ENCODE results near the gene LPP.

The LPP gene

GRCh38 chr3:188646592-188646991 is 492.6 kb downstream of the LPP start:
- no peak overlapping the region for H3K4me2 ChIP-seq (ENCODE audit: insufficient read depth, low read length)

DNA sequence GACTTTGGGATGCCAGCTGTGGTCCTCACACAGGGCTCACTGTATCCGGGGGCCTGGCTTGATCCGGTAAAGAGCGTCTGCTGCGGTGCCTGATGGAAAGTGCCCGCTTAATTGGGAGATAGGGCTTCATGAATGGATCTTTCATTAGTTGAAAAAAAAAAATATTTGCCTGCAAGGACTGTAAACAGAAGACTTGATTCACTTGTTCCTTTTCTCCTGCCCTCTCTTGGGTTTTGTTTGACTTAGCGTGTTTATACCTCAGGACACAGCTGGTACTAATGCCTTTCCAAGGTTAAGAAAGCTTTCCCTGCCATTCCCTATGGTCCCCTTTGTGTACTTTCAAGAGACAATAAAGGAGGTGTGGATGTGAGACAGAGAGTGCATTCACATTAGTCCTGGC is 493.3 kb downstream of the LPP start:
- Histone ChIP-seq H2AFZ (ENCODE audit: low read depth, low read length) (no peak overlapping the region), H3K4me1 (ENCODE audit: insufficient read depth, low read length) (peaks cover 10% of the 10 kb centered on the region), H4K20me1 (ENCODE audit: insufficient read depth, low read length) (no peaks in the 10 kb centered on the region), H3K4me3 (ENCODE audit: low read depth in 1 of 2, low read length in 2 of 2) (no peak overlapping the region), H3K36me3 (ENCODE audit: insufficient read depth, low read length) (no peaks in the 10 kb centered on the region), H3K27me3 (ENCODE audit: insufficient read depth, low read length, poor library complexity) (no peaks in the 10 kb centered on the region), H3K9ac (ENCODE audit: low read depth, low read length) (no peak overlapping the region), H3K4me2 (ENCODE audit: insufficient read depth, low read length) (no peak overlapping the region), H3K27ac (ENCODE audit: low read length) (no peak overlapping the region), H3K9me3 (ENCODE audit: insufficient read depth, low read length, severe bottlenecking) (peaks cover 3% of the 10 kb centered on the region), H3K79me2 (ENCODE audit: insufficient read depth, low read length) (no peaks in the 10 kb centered on the region)
- ATAC-seq (ENCODE audit: insufficient read depth, low read depth) (no peak), DNase-seq (no peak)
- no peak for TF ChIP-seq EZH2 (IDR thresholded peaks at IDR 0.05; ENCODE audit: borderline replicate concordance, low read depth, low read length, severe bottlenecking)
- no peak for TF ChIP-seq CTCF (IDR thresholded peaks at IDR 0.05; ENCODE audit: borderline replicate concordance, extremely low read depth, low read length, poor library complexity, severe bottlenecking)

More at GRCh38 chr3:188646592-188646991, 492.6 kb downstream of the LPP start:
- ATAC-seq (ENCODE audit: insufficient read depth, low read depth): peak; percentile 68
- Histone ChIP-seq H3K9ac (ENCODE audit: low read depth, low read length) (no peak overlapping the region), H3K27me3 (ENCODE audit: insufficient read depth, low read length, poor library complexity) (no peaks in the 10 kb centered on the region), H4K20me1 (ENCODE audit: insufficient read depth, low read length) (no peaks in the 10 kb centered on the region), H3K9me3 (ENCODE audit: insufficient read depth, low read length, severe bottlenecking) (peaks cover 3% of the 10 kb centered on the region), H3K4me3 (ENCODE audit: low read depth in 1 of 2, low read length in 2 of 2) (no peak overlapping the region), H3K27ac (ENCODE audit: low read length) (no peak overlapping the region), H3K4me1 (ENCODE audit: insufficient read depth, low read length) (peaks cover 10% of the 10 kb centered on the region), H3K36me3 (ENCODE audit: insufficient read depth, low read length) (no peaks in the 10 kb centered on the region), H3K79me2 (ENCODE audit: insufficient read depth, low read length) (no peaks in the 10 kb centered on the region), H2AFZ (ENCODE audit: low read depth, low read length) (no peak overlapping the region)
- peak; percentile 17 for DNase-seq
- TF ChIP-seq EZH2 (IDR thresholded peaks at IDR 0.05; ENCODE audit: borderline replicate concordance, low read depth, low read length, severe bottlenecking) (no peak), CTCF (IDR thresholded peaks at IDR 0.05; ENCODE audit: borderline replicate concordance, extremely low read depth, low read length, poor library complexity, severe bottlenecking) (no peak)

GRCh38 chr3:188649521-188649920 is 495.6 kb downstream of the LPP start:
- Histone ChIP-seq H3K27ac (ENCODE audit: low read length) (no peak overlapping the region), H3K4me1 (ENCODE audit: insufficient read depth, low read length) (peaks cover 10% of the 10 kb centered on the region), H3K9ac (ENCODE audit: low read depth, low read length) (no peak overlapping the region), H3K9me3 (ENCODE audit: insufficient read depth, low read length, severe bottlenecking) (peaks cover 3% of the 10 kb centered on the region), H3K4me3 (ENCODE audit: low read depth in 1 of 2, low read length in 2 of 2) (no peak overlapping the region), H3K4me2 (ENCODE audit: insufficient read depth, low read length) (no peak overlapping the region), H3K36me3 (ENCODE audit: insufficient read depth, low read length) (no peaks in the 10 kb centered on the region), H2AFZ (ENCODE audit: low read depth, low read length) (no peak overlapping the region), H3K79me2 (ENCODE audit: insufficient read depth, low read length) (no peaks in the 10 kb centered on the region), H4K20me1 (ENCODE audit: insufficient read depth, low read length) (no peaks in the 10 kb centered on the region), H3K27me3 (ENCODE audit: insufficient read depth, low read length, poor library complexity) (no peaks in the 10 kb centered on the region)
- DNase-seq (no peak), ATAC-seq (ENCODE audit: insufficient read depth, low read depth) (no peak)
- TF ChIP-seq EZH2 (IDR thresholded peaks at IDR 0.05; ENCODE audit: borderline replicate concordance, low read depth, low read length, severe bottlenecking) (no peak), CTCF (IDR thresholded peaks at IDR 0.05; ENCODE audit: borderline replicate concordance, extremely low read depth, low read length, poor library complexity, severe bottlenecking) (no peak)

Measured in DND-41 (cell line).